Stimulated activated CD4-positive, alpha-beta T cell treated with anti-CD3 and anti-CD28 coated beads, Interleukin-15, amount 100 ng/mL, for 24 hours (primary cell): ENCODE results near the gene BCKDK.
A peak's percentile ranks its signal among the peaks of the same experiment; 100 is the strongest.

Experiments used
- DNase-seq: peaks from one replicate; pipeline ENCODE4 v3.0.0-alpha.2; 2020

BCKDK gene

GRCh38 chr16:31080756-31081419 is 27.3 kb upstream of the BCKDK start:
- no peak for DNase-seq

- no peak for DNase-seq
Measured at GRCh38 chr16:31081428-31082351, 26.5 kb upstream of the BCKDK start.

- no peak for DNase-seq
Measured at GRCh38 chr16:31082368-31083045, 25.7 kb upstream of the BCKDK start.

- DNase-seq: no peak
Measured at GRCh38 chr16:31083081-31083480, 25.1 kb upstream of the BCKDK start.

- DNase-seq: no peak
Measured at GRCh38 chr16:31083556-31083955, 24.6 kb upstream of the BCKDK start.

- no peak for DNase-seq
Measured at GRCh38 chr16:31083981-31084380, 24.2 kb upstream of the BCKDK start.

GRCh38 chr16:31084584-31085302 is 23.4 kb upstream of the BCKDK start:
- no peak for DNase-seq

- DNase-seq: no peak
Measured at GRCh38 chr16:31085411-31085810, 22.8 kb upstream of the BCKDK start.

GRCh38 chr16:31085873-31086628 is 22.1 kb upstream of the BCKDK start:
- no peak for DNase-seq

GRCh38 chr16:31086629-31086906 is 21.6 kb upstream of the BCKDK start:
- no peak for DNase-seq

GRCh38 chr16:31087481-31087880 is 20.7 kb upstream of the BCKDK start:
- DNase-seq: no peak

GRCh38 chr16:31087971-31088370 is 20.2 kb upstream of the BCKDK start:
- DNase-seq: no peak

- no peak for DNase-seq
Measured at GRCh38 chr16:31088459-31089183, 19.6 kb upstream of the BCKDK start, which contains the start of gene PRSS53. Gene PRSS53 (minus strand): TSS chr16:31088943. CDS start chr16:31088809, 134 bp downstream.

GRCh38 chr16:31089199-31089598 is 19.0 kb upstream of the BCKDK start:
- DNase-seq: no peak

GRCh38 chr16:31090540-31090939 is 17.6 kb upstream of the BCKDK start:
- no peak for DNase-seq

- no peak for DNase-seq
Measured at GRCh38 chr16:31092330-31092729, 15.9 kb upstream of the BCKDK start.

GRCh38 chr16:31093132-31093703 is 15.0 kb upstream of the BCKDK start:
- DNase-seq: no peak

- no peak for DNase-seq
Measured at GRCh38 chr16:31094088-31094423, 14.1 kb upstream of the BCKDK start.

GRCh38 chr16:31094424-31095120 is 13.6 kb upstream of the BCKDK start, which contains the start of gene VKORC1:
Gene VKORC1 (minus strand): TSS chr16:31094797. CDS start chr16:31094729, 68 bp downstream.
- DNase-seq: peak; percentile 95

GRCh38 chr16:31099860-31100638 is 8.1 kb upstream of the BCKDK start:
- no peak for DNase-seq
